K562 (cell line): ENCODE data around the gene UBE2L5.

Experiments used
- BRD4 ChIP-seq: fragments of 200-600 bp; sonication (generic); IDR thresholded peaks from 2 replicates; pipeline ENCODE4 v1.6.1; 2017; ENCODE audit warnings: inconsistent platforms
- CBX5 ChIP-seq: IDR thresholded peaks from 2 replicates; pipeline ENCODE4 v1.6.1; 2014; ENCODE audit warnings: low read depth, borderline replicate concordance
- ETV5 ChIP-seq: sonication (generic); formaldehyde crosslinking; IDR thresholded peaks from 2 replicates; pipeline ENCODE4 v1.4.0; 2020; ENCODE audit warnings: low read depth, mild to moderate bottlenecking, missing genetic modification reagents
- HCFC1 ChIP-seq: IDR thresholded peaks from 2 replicates; pipeline ENCODE4 v1.6.1; 2012; ENCODE audit warnings: low read depth, low read length, improper control_type of control experiment
- MAFF ChIP-seq: IDR thresholded peaks from 2 replicates; pipeline ENCODE4 v1.6.1; 2012; ENCODE audit warnings: low read length, improper control_type of control experiment
- REST ChIP-seq, 2 experiments: fragments of 450-650 bp; formaldehyde crosslinking in 1 of 2; IDR thresholded peaks; 2 replicates each; pipeline versions ENCODE4 v1.4.0 to v1.6.1; 2014 to 2020; ENCODE audit warnings: mild to moderate bottlenecking in 2 of 2, borderline replicate concordance in 1 of 2, low read depth in 1 of 2
- SREBF2 ChIP-seq: sonication (generic); formaldehyde crosslinking; IDR thresholded peaks from 2 replicates; pipeline ENCODE4 v1.4.0; 2020; ENCODE audit warnings: mild to moderate bottlenecking, missing genetic modification reagents
- ZBTB49 ChIP-seq: sonication (generic); formaldehyde crosslinking; IDR thresholded peaks from 2 replicates; pipeline ENCODE4 v1.8.0; 2022; ENCODE audit warnings: missing genetic modification reagents, mild to moderate bottlenecking, borderline replicate concordance
- ZNF318 ChIP-seq, 2 experiments: fragments of 450-650 bp; IDR thresholded peaks; 2 replicates each; pipeline ENCODE4 v1.6.1; 2016; ENCODE audit warnings: mild to moderate bottlenecking in 2 of 2, borderline replicate concordance in 1 of 2, low read depth in 1 of 2, moderate library complexity in 1 of 2
- ZNF512 ChIP-seq: IDR thresholded peaks from 2 replicates; pipeline ENCODE4 v1.6.1; 2016; ENCODE audit warnings: missing genetic modification characterization, missing compliant biosample characterization
- ZNF639 ChIP-seq, 2 experiments: fragments of 200-800 bp in 1 of 2; sonication (Bioruptor generic) in 1 of 2; sonication (generic) in 1 of 2; formaldehyde crosslinking in 1 of 2; IDR thresholded peaks in 1 of 2; conservative IDR thresholded peaks in 1 of 2; 2 replicates each; pipeline versions ENCODE4 v1.5.0 to v1.6.1; 2016 to 2020; ENCODE audit warnings: missing compliant biosample characterization in 1 of 2, missing genetic modification characterization in 1 of 2, missing genetic modification reagents in 1 of 2

- TF ChIP-seq ZNF639 (CRISPR knock-in tag; conservative IDR thresholded peaks at IDR 0.05 in 1 of 2, IDR thresholded peaks at IDR 0.05 in 1 of 2) (no peak), MAFF (no peak), ZBTB49 (CRISPR knock-in tag) (no peak), ZNF512 (tag) (no peak), REST (IDR thresholded peaks at IDR 0.05; ENCODE audit: borderline replicate concordance) (no peak), REST (CRISPR knock-in tag; IDR thresholded peaks at IDR 0.05; ENCODE audit: low read depth) (no peak), SREBF2 (CRISPR knock-in tag) (no peak), BRD4 (no peak), ETV5 (CRISPR knock-in tag) (no peak), ZNF318 (IDR thresholded peaks at IDR 0.05; ENCODE audit: borderline replicate concordance in 1 of 2, low read depth in 1 of 2) (no peak), CBX5 (no peak), HCFC1 (no peak)
Measured at GRCh38 chr13:30442926-30443325, 20.6 kb downstream of the UBE2L5 start.
